CD4-positive, alpha-beta T cell (primary cell): ENCODE data around the gene NTNG2. TPM values are rescaled to one million over a fixed set of nuclear protein-coding genes. Genes with fewer than 3 reads are reported as not detected.

Experiments
- ATAC-seq: fragments of 200-7000 bp; cut with Tn5 transposase; one replicate; pipeline ENCODE4 v1.10.0; 2022; ENCODE audit warnings: mild to moderate bottlenecking; ENCODE audit not compliant: poor library complexity
- CTCF ChIA-PET: fragments of 350-600 bp; sonication (Branson Sonifier 250); formaldehyde crosslinking; loops from one replicate; lab custom pipeline; 2021; ENCODE audit warnings: antibody characterized with exemption, inconsistent platforms; lab: Charles Lee
- POLR2A ChIA-PET: fragments of 350-600 bp; sonication (Branson Sonifier 250); formaldehyde crosslinking; loops from one replicate; lab custom pipeline; 2021; ENCODE audit warnings: antibody characterized with exemption, inconsistent platforms; lab: Charles Lee
- DNase-seq, 14 experiments: peaks; one replicate each; pipeline ENCODE4 v3.0.0-alpha.2; 2013 to 2020; ENCODE audit warnings: mixed read lengths in 2 of 14
- H3K27ac ChIP-seq, 2 donors: one replicate each; pipeline versions ENCODE4 v1.5.1 to v1.7.0; 2013; ENCODE audit warnings: low read length in 2 of 2, low read depth in 1 of 2, mild to moderate bottlenecking in 1 of 2
- H3K27me3 ChIP-seq, 2 experiments: 1 replicate in 1 of 2; 2 replicates in 1 of 2; pipeline versions ENCODE4 v1.6.1 to v1.7.0; 2013; ENCODE audit warnings: low read length in 2 of 2, control low read depth in 1 of 2, mild to moderate bottlenecking in 1 of 2, moderate library complexity in 1 of 2; ENCODE audit not compliant: insufficient read depth in 2 of 2, control insufficient read depth in 1 of 2
- H3K36me3 ChIP-seq: one replicate; pipeline ENCODE4 v1.6.1; 2013; ENCODE audit warnings: low read length, control low read depth; ENCODE audit not compliant: insufficient read depth
- H3K4me1 ChIP-seq: one replicate; pipeline ENCODE4 v1.6.1; 2013; ENCODE audit warnings: low read length, control low read depth; ENCODE audit not compliant: insufficient read depth
- H3K4me3 ChIP-seq: one replicate; pipeline ENCODE4 v1.5.1; 2013; ENCODE audit warnings: mild to moderate bottlenecking, low read length, moderate library complexity
- H3K9me3 ChIP-seq, 2 experiments: 1 replicate in 1 of 2; 2 replicates in 1 of 2; pipeline versions ENCODE4 v1.6.1 to v1.7.0; 2013; ENCODE audit warnings: low read length in 2 of 2, mild to moderate bottlenecking in 2 of 2, control low read depth in 1 of 2, moderate library complexity in 1 of 2; ENCODE audit not compliant: control insufficient read depth in 1 of 2, insufficient read depth in 1 of 2
- H3K27ac Mint-ChIP-seq: one replicate; pipeline ENCODE4 v1.8.0; 2020; ENCODE audit warnings: mixed read lengths
- H3K27me3 Mint-ChIP-seq: one replicate; pipeline ENCODE4 v1.8.0; 2021; ENCODE audit warnings: mixed read lengths
- H3K36me3 Mint-ChIP-seq: one replicate; pipeline ENCODE4 v1.8.0; 2021; ENCODE audit warnings: low read depth, mixed read lengths
- H3K4me1 Mint-ChIP-seq: one replicate; pipeline ENCODE4 v1.8.0; 2021; ENCODE audit warnings: low read depth, mixed read lengths
- H3K4me3 Mint-ChIP-seq: one replicate; pipeline ENCODE4 v1.8.0; 2020; ENCODE audit warnings: mild to moderate bottlenecking, mixed read lengths
- H3K9me3 Mint-ChIP-seq: one replicate; pipeline ENCODE4 v1.8.0; 2020; ENCODE audit warnings: mixed read lengths
- CTCF ChIP-seq: fragments of 200-600 bp; IDR thresholded peaks from one replicate; pipeline ENCODE4 v1.8.0; 2022; ENCODE audit warnings: antibody characterized with exemption, mild to moderate bottlenecking
- intact Hi-C, 2 experiments: fragments of 100-400 bp; cut with DNase I in 1 of 2; cut with micrococcal nuclease in 1 of 2; formaldehyde crosslinking; loops; one replicate each; pipeline versions ENCODE4 v1.15.1 to v1.9.0; 2023 to 2025; cut with DNase I, micrococcal nuclease
- total RNA-seq, 174 experiments: library from RNA in 2 of 174; stranded (reverse) in 2 of 174; gene quantifications; one replicate each; pipeline ENCODE4 v1.2.3 and lab custom pipeline; 2021 to 2026

The NTNG2 gene
- total RNA-seq, 2 experiments from 2014 or later = 2.2 to 2.6 TPM

GRCh38 chr9:132274861-132275260 is 113.0 kb downstream of the NTNG2 start:
- Mint-ChIP-seq H3K36me3 (peaks cover 98% of the 10 kb centered on the region), H3K4me3 (no peak overlapping the region), H3K27me3 (no peaks in the 10 kb centered on the region), H3K9me3 (no peaks in the 10 kb centered on the region), H3K4me1 (no peaks in the 10 kb centered on the region), H3K27ac (no peak overlapping the region)
- Histone ChIP-seq H3K36me3 (peaks cover 90% of the 10 kb centered on the region), H3K27me3 (no peaks in the 10 kb centered on the region), H3K27ac (no peak overlapping the region), H3K4me3 (no peak overlapping the region), H3K9me3 (no peaks in the 10 kb centered on the region), H3K4me1 (no peaks in the 10 kb centered on the region)
- no peak for ATAC-seq
- TF ChIP-seq CTCF = no peak
- CTCF ChIA-PET = no interaction called here
- no peak for DNase-seq
- intact Hi-C loops = no loop called here
- POLR2A ChIA-PET = no interaction called here

GRCh38 chr9:132283165-132283564 is 121.3 kb downstream of the NTNG2 start:
- Mint-ChIP-seq H3K27me3 (no peaks in the 10 kb centered on the region), H3K36me3 (peaks cover 100% of the 10 kb centered on the region), H3K4me3 (no peak overlapping the region), H3K4me1 (no peaks in the 10 kb centered on the region), H3K9me3 (no peaks in the 10 kb centered on the region), H3K27ac (no peak overlapping the region)
- intact Hi-C loops = loop anchor here in 1 of 2 experiments (10.0 kb wide), 1 partner anchor 52 kb away; no protein-coding TSS in a partner anchor
- Histone ChIP-seq H3K36me3 (peaks cover 95% of the 10 kb centered on the region), H3K4me1 (no peaks in the 10 kb centered on the region), H3K9me3 (no peaks in the 10 kb centered on the region), H3K27me3 (no peaks in the 10 kb centered on the region), H3K4me3 (no peak overlapping the region), H3K27ac (no peak overlapping the region)
- CTCF ChIA-PET = no interaction called here
- ATAC-seq (no peak), DNase-seq (no peak)
- POLR2A ChIA-PET = no interaction called here
- no peak for TF ChIP-seq CTCF

GRCh38 chr9:132283863-132284262 is 122.0 kb downstream of the NTNG2 start:
- Histone ChIP-seq H3K4me3 (no peak overlapping the region), H3K27me3 (no peaks in the 10 kb centered on the region), H3K36me3 (peaks cover 95% of the 10 kb centered on the region), H3K9me3 (no peaks in the 10 kb centered on the region), H3K4me1 (no peaks in the 10 kb centered on the region), H3K27ac (no peak overlapping the region)
- intact Hi-C loops = loop anchor here in 1 of 2 experiments (10.0 kb wide), 1 partner anchor 51 kb away; no protein-coding TSS in a partner anchor
- ATAC-seq (no peak), DNase-seq (no peak)
- no peaks in the 10 kb centered on the region for H3K27me3 Mint-ChIP-seq
- H3K4me1 Mint-ChIP-seq = no peaks in the 10 kb centered on the region
- peaks cover 100% of the 10 kb centered on the region for H3K36me3 Mint-ChIP-seq
- no peak for TF ChIP-seq CTCF
- no peak overlapping the region for H3K4me3 Mint-ChIP-seq
- ChIA-PET CTCF (interaction anchor here (1.2 kb wide), 1 partner anchor 15 kb away, joined by 4 read pairs; no protein-coding TSS in a partner anchor), POLR2A (no interaction called here)
- H3K9me3 Mint-ChIP-seq = no peaks in the 10 kb centered on the region
- H3K27ac Mint-ChIP-seq = no peak overlapping the region
